GM18511 (cell line): ENCODE results near the gene TNP1.

Experiments used
- ATAC-seq: cut with Tn5 transposase; IDR thresholded peaks from one replicate; pipeline ENCODE4 v1.9.1; 2021; ENCODE audit warnings: mild to moderate bottlenecking, moderate library complexity; ENCODE audit not compliant: unreplicated experiment

The TNP1 gene

GRCh38 chr2:216875862-216876261 is 16.0 kb upstream of the TNP1 start:
- no peak for ATAC-seq

- no peak for ATAC-seq
Measured at GRCh38 chr2:216873573-216873972, 13.7 kb upstream of the TNP1 start.

GRCh38 chr2:216872624-216873023 is 12.8 kb upstream of the TNP1 start:
- ATAC-seq, result no peak

GRCh38 chr2:216872040-216872439 is 12.2 kb upstream of the TNP1 start:
- ATAC-seq, result no peak

GRCh38 chr2:216871333-216871934 is 11.6 kb upstream of the TNP1 start:
- no peak for ATAC-seq

GRCh38 chr2:216870508-216871332 is 10.9 kb upstream of the TNP1 start:
- ATAC-seq, result no peak

- ATAC-seq, result no peak
Measured at GRCh38 chr2:216866515-216867095, 6.7 kb upstream of the TNP1 start.

- ATAC-seq, result no peak
Measured at GRCh38 chr2:216865658-216866057, 5.8 kb upstream of the TNP1 start.

- no peak for ATAC-seq
Measured at GRCh38 chr2:216863946-216864345, 4.1 kb upstream of the TNP1 start.

- no peak for ATAC-seq
Measured at GRCh38 chr2:216862628-216863398, 2.9 kb upstream of the TNP1 start.

GRCh38 chr2:216860426-216861137 is 718 bp upstream of the TNP1 start:
- ATAC-seq, result no peak

- no peak for ATAC-seq
Measured at GRCh38 chr2:216858312-216858711, 1.6 kb downstream of the TNP1 start.

- no peak for ATAC-seq
Measured at GRCh38 chr2:216857131-216857550, 2.7 kb downstream of the TNP1 start.

GRCh38 chr2:216856406-216857065 is 3.3 kb downstream of the TNP1 start:
- no peak for ATAC-seq

GRCh38 chr2:216855605-216856004 is 4.3 kb downstream of the TNP1 start:
- no peak for ATAC-seq

- ATAC-seq, result no peak
Measured at GRCh38 chr2:216855079-216855478, 4.8 kb downstream of the TNP1 start.

- ATAC-seq, result no peak
Measured at GRCh38 chr2:216851486-216852090, 8.3 kb downstream of the TNP1 start.

GRCh38 chr2:216850665-216851322 is 9.1 kb downstream of the TNP1 start:
- no peak for ATAC-seq

- no peak for ATAC-seq
Measured at GRCh38 chr2:216849987-216850386, 9.9 kb downstream of the TNP1 start.
